AML-193 (cell line): Measurements from ENCODE around the gene ADRB2.

Source experiments
- DNase-seq, 2 experiments: peaks; one replicate each; lab custom pipeline; 2025; lab: John Stamatoyannopoulos, UW

ADRB2 gene

DNA sequence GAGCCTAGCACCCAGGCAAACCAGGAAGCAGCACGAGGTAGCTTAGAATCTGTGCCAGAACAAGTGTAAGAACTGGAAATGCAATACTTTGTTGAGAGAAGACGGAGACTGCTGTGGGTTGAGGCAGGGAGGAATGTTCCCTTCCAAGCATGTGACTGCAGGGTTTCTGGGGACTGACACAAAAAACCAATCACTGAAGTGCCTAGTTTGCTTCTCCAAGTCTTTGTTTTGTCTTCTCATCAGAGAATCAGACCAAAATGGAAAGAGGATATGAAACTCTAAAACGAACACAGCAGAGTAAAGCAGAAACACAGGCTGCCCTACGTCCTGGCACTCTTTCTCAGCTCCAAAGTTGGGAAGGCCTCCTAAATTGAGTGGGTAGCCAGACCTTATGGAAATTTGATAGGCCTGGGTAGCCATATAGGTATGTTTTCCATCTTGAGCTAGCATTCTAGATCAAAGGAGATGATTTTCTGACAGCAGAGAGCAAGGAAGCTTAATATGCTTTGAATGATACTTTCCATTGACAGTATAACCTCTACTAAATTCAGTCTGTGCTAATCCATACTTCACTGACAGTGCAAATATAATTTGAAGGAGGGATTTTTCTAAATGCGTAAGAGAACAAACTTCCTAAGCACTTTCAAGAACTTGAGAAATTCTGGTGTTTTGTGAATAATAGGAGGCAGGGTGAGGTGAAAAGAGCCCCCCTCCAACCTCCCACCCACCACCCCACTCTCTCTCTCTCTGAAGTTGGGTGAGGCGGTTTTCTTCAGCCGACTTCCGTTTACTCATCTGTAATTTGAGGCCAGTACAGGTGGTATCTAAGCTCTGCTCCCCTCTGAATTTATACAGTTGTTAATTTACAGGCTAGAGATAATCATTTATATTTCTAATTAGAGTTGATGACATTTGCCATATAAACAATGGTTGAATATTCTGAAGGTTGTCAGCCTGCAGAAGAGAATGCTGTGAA is 5.5 kb downstream of the ADRB2 start:
- no peak for DNase-seq

DNA sequence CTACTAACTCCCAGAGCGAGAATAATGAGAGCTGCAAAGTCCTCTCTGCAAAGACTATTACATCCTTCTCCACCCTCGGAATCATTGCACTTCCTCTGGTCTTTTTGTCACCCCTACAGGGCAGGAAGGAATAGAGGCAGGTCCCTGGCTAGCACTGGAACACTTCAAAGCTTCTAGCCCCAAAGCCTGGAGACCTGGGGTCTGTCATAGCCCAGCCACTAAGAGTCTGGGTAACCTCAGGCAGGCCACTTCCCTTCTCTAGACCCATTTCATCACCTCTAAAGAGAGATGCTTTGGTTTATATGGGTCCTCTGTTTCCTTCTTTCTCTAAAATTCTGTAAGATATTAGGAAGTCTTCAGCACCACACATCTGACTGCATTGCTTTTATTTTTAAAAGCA is 6.7 kb downstream of the ADRB2 start:
- DNase-seq = peak; percentile 20 to 29

DNA sequence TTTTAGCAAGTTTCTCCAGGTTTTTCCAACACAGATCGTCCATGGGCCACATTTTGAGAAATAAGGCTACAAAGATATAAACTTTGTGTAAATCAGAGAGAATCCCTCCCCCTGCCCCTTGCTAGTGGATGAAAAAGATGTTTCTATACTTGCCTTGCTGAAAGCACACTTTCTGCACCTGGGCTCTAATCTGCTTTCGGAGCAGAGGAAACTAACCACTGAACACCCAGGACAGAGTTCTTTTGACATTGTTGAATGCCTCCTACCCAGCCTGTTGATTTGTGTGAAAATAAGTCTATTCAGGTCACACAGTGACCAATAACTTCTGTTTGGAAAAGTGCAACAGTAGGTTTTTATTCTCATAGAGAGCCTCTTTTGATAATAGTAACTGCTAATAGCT is 7.5 kb downstream of the ADRB2 start:
- DNase-seq = no peak

DNA sequence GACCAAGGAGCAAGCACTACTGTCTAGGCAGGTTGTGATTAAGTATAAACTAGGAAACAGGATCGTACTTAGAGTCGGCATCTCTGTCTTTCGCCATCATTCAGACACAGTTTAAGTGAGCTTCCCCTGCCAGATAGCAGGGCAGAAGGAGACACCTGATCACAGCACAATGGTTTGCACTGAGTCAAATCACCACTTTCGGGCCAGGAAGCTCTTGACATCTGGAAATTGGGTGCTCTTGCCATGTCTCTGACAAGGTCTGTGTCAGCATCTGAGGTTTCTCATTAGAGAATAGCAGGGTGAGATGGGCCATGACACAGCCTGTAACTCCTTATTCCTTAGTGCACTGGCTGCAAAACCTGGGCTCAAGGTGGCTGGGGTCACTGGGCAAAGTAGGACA is 8.3 kb downstream of the ADRB2 start:
- no peak for DNase-seq

DNA sequence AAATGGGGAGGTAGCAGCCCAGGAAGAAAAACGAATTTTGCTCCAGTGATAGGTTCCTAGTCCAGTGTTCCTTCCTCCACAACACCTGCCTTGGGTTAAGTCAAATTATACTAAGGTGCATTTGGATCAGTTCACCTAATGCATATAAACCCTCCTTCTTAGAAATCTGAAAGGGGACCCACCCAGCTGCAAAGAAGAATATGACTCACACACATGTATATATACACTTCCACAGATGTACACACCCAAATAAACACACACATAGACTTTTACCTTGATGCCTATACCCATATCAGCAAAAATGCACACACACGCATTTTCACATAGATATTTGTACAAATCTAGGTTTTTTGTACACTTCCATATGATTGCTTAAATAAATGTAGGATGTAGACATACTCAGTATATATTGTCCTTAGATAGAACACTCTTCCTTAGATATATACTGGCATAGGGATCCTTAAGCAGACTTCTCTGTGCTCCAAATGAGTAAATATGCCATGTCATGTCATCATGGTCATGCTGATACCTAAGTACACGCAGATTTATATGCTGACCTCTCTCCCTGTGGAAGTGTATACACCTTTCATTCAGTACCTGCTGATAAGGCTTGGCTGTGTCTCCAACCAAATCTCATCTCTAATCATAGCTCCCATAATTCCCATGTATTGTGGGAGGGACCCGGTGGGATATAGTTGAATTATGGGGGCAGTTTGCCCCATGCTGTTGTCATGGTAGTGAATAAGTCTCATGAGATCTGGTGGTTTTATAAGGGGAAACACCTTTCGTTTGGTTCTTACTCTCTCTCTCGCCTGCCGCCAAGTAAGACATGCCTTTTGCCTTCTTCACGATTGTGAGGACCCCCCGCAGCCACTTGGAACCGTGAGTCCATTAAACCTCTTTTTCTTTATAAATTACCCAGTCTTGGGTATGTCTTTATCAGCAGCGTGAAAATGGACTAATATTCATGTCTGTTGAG is 10.2 kb downstream of the ADRB2 start:
- no peak for DNase-seq

DNA sequence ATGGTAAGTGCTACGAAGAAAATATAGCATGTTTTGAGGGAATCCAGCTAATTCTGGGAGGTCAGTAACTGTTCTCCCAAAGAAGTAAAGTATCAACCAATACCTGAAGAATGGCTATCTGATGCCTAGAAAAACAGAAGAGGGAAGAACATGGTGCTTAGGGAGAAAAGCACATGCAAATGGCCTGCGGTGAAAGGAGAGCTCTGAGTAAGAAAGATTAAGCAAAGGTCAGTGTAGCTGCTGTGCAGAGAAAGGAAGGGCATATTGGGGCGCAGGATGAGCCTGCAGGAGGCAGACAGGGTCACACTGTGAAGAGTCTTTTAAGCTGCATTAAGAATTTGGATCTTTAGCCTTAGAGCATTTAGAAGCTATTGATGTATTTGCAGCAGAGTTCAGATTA is 11.0 kb downstream of the ADRB2 start:
- DNase-seq = no peak

DNA sequence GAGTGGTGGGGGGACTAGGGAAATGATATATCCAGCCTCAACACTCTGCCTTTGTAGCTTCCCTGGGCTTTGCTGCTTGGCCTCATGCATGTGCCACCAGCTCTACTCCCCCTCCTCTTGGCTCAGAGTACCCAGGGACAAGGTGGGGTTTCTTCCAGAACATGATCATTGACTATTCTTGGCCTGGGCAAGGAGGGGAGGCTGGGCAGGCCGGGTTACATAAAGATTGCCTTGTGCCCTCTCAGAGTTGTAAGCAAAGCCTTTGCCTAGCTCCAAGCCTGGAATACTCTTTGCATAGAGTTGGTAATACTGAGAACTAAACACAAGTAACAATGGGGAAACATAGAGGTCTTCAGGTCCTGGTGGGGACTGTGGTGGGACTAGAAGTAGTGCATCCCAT is 11.9 kb downstream of the ADRB2 start:
- no peak for DNase-seq

DNA sequence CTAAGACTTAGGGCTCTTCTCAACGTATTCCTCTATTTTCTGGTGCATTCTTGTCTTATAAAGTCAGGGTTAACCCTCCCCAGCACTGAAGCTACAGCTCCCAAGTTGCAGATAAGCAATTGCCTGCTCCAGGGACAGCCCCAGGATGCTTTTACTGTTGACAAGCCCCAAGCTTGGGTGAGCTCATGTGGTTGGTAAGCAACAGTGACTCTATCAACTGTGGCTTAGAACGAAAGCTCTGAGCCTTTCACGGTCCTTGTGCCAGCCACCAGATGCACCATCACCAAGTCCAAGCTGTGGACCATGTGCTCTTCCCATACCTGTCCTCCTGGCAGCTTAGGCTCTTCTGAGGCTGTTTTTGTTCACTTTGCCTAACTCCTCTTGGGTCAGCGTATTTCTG is 13.5 kb downstream of the ADRB2 start:
- no peak for DNase-seq

DNA sequence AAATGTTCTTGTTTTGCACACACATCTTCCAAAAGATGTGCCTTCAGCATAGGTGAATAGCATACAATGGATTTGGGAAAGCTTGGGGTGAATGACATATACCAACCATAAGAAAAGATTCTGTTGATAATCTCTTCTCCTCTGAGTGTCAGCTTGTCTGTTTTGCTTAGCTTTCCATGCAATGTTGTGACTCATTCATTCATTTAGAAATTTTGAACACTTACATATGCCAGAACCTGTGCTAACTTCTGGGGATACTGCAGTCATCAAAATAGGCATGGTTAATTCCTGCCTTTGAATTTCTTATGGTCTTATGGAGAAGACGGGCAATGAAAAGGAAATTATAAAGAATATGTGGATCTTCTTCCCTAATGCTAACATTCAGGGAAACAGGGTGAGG is 14.1 kb downstream of the ADRB2 start:
- no peak for DNase-seq

DNA sequence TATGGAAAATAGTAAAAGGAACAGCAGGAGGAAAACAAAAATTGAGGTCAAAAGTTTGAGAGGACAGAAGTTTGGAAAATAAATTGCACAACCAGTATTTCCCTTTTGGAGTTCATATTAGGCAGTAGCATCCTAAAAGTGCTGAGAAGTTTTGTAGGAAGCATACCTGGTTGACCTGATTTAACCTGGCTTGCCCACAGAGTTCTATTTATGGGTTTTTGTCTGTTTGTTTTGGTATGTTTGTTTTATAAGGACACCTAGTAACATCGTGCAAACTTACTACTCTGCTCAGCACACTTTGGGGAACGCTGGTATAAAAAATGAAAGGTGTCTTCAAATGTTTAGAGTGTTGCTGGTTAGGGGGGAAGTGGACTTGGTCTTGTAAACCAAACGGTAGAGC is 15.1 kb downstream of the ADRB2 start:
- no peak for DNase-seq

DNA sequence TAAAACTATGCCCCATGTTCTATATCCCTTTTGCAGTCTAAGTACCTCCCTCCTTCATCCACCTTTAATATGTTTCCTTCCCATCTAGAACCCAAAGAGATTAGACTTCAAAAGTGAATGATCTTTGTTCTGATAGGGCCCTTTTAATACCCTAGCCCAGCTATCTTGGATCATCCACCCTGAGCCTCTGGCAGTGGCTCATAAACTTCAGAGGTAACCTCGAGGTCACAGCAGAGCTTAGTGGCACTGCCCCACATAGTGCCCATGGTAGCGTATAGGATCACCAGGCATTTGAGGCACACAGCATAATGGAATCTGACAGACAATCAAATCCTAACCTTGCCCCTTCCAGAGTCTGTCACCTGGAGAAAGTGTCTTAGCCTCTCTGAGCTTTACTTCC is 15.8 kb downstream of the ADRB2 start:
- DNase-seq = no peak

DNA sequence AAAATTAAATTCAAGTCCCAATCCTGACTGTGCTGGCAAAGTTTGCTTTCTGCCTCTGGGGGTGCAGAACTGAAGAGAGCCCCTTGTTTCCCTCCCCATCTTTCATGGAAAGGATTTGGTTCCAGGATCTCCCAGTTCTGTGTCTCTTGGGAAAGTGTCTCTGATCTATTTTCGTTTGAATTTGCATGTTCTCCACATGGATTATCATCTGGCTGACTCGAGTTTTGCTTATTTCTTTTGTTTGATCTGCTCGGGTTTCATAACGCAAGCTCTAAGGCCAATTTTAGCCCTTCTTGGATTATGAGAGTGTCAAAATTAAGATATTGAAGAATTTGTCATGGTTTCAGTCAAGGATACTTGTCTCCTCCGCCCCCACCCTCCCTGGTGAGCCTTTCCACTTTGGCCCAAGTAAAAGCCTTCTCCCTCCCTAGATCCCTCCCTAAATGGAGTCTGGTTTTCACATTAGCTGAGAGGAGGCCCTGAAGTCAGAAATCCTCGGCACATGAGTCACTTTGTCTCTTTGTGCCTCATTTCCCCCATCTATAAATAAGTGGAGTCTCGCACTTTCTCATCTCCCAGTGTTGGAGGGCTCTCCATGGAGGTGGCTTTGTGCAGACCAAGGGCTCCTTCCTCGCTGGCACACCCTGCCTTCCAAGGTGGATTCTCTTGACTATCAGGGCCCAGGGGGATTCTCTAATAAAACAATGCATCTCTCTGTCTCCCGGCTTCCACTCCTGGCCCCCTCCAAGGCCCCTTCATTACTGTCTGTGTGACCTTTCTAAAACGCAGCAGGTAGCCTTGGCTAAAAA is 17.3 kb downstream of the ADRB2 start:
- no peak for DNase-seq

DNA sequence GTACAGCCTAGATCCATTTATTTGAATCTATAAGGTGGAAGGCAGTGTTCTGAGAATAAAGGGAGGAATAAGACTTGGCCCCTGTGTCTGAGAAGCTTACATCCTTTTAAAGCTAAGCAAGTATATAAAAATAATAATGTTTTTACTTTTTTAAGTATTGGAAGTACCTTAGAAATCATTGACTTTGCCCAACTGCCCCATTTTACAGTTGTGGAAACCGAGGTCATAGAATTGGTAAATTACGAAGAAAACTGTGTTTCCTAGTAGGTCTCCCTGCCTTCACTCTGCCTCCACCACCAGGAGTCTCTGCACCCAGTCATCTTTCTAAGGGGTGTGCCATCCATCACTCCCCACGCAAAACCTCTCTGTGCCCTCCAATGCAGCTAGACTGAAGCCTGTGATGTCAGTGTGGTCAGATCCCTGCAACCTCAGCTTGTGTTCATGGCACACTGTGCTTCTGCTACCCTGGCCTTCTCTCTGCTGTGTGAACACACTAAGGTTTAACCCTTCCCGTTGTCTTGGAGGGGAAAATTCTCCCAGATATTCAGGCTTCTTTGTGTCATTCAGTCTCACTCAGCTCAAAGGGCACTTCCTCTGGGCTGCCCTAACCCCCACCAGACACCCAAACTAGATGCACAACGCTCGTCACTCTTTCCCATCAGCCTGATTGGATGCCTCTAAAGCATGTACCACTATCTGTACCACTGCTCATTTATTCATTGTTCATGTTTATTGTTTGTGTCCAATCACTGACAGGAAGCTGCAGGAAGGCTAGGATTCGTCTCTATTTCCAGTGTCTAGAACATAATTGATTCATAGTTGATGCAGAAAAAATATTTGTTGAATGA is 18.2 kb downstream of the ADRB2 start:
- no peak for DNase-seq

DNA sequence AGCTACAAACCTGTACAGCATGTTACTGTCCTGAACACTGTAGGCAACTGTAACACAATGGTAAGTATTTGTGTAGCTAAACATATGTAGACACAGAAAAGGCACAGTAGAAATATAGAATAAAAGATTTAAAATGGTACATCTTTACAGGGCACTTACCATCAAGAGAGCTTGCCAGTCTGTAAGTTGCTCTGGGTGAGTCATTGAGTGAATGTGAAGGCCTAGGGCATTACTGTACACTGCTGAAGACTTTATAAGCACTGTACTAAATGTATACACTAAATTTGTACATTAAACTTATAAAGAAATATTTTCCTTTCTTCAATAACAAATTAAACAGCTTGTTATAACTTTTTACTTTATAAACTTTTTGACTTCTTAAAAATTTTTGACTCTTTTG is 20.5 kb downstream of the ADRB2 start:
- DNase-seq = no peak

DNA sequence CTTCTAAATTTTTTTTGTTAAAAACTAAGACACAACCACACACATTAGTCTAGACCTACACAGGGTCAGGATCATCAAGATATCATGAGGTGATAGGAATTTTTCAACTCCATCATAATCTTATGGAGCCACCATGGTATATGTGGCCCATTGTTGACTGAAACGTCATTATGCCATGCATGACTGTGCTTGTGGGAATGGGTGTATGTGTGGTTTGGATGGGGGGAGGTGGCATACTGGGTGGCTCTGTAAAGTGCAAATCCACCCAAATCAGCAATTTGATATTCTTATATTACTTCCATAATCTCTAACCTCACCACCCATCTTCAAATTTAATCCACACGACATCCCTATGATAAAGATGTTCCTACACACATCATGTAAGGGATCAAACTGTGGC is 21.0 kb downstream of the ADRB2 start:
- DNase-seq = no peak

DNA sequence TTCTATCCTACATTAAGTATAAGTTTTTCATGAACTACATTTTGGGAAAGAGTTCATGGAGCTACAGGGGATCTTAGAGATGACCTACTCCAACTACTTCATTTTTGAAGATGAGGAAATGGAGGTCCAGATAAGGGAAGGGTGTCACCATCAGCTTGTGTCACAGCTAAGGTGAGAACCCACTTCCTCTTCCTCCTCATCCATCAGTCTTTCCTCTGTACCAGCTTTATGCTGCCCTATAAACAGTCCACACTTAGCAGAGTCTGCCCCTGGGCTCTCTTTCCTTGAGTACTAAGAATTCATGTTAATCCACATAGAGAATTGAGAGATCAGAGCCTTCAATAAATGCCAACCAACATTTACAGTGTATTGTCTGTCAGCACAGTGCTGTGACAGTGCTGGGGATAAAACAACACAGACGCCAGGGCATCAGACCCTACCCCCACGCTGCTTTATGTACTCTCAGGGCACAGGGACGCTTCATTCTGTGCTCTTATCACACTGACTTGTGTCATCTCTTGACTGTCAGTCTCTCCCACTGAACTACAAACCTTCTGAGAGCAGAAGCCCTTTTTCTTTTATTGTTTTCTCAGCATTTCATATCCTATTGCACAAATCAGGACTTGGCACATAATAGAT is 22.1 kb downstream of the ADRB2 start:
- DNase-seq = peak in 1 of 2 experiments; percentile 23

DNA sequence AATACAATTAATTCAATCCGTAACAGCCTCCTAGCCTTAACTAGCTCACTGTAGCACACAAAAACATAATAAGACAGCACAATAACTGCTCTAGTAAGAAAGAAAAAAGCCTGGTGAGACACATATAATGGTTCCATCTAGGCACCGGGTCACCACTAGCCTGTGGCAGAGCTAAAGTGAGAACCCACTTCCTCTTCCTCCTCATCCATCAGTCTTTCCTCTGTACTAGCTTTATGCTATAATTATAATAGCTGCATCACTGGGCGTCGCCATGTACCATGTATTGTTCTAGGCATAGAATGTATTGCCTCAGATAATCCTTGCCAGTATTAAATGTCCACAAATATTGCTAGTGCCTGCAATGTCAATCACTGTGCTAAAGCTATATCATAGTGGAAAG is 23.1 kb downstream of the ADRB2 start:
- peak; percentile 11 to 12 for DNase-seq

DNA sequence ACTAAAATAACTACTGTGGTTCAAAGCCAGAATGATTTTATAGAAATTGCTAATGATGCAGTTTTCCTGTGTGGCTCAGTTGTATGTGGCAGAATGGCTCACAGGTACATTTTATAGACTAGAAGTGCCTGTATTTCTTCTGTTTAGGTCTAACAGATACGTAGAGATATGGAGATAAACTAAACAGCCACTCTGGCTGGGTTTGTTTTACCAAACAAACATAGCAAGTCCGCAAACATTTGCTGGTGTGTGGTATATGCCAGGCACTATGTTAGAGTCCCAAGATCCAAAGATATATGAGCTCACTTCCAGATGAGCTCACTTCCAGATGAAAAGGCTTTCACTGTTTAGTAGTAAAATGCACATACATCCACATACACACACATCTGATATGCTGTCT is 24.4 kb downstream of the ADRB2 start:
- no peak for DNase-seq

DNA sequence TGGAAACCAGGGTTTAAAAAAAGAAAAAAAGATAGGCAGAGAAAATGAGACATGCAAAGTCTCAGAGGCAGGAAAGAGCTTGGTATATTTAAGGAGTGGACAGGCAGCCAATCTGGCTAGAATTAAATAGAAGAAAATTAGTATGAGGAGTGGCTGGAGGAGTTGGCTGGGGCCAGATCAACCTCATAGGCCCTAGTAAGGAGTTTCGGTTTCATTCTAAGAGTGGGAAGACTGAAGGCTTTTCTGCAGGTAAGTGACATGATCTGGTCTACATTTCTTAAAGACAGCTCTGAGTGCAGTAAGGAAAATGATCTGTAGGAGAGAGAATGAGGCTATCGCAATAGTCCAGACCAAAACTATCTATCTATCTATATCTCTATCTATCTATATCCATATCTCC is 27.5 kb downstream of the ADRB2 start:
- no peak for DNase-seq

DNA sequence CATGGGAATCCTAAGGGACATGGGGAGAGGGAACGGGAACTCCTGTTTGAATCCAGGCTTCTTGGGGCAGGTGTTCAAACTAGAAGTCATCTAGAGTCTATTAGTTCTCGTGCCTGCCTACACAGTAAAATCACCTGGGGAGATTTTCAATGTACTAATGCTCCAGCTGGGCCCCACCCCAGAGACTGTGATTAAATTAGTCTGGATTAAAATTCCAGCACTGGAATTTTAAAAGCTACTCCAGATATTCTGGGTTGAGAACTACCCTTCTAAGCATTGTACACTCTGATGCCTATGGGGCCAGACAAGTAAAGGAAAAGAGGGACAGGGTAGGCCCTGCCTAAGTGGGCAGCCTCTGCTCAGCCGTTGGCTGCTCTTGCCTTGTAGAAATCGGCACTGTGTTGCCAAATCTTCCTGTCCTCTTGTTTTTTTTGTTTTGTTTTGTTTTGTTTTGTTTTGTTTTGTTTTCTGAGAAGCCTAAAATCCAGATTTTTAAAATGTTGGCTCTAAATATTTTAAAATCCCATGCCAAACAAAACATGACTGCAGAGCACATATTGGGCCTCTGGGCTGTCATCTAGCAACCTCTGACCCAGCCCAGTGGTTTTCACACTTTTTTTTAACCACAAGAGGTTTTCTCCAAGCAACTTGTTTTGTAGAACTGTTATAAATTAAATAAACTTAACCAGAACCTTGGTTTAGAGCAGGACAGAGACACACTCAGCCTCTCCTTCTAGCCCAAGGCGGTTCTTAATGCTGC is 29.0 kb downstream of the ADRB2 start:
- no peak for DNase-seq
